IMR-90 (cell line): ENCODE results near the gene GATAD2A. TPM values are rescaled to one million over a fixed set of nuclear protein-coding genes. Genes with fewer than 3 reads are reported as not detected.

ENCODE experiments used
- BHLHE40 ChIP-seq: fragments of 150-350 bp; IDR thresholded peaks from 2 replicates; pipeline ENCODE4 v1.6.1; 2016; ENCODE audit warnings: mild to moderate bottlenecking, low read depth, low read length
- CEBPB ChIP-seq: IDR thresholded peaks from 2 replicates; pipeline ENCODE4 v1.6.1; 2012; ENCODE audit warnings: low read depth, low read length, improper control_type of control experiment
- MXI1 ChIP-seq: IDR thresholded peaks from 2 replicates; pipeline ENCODE4 v1.6.1; 2012; ENCODE audit warnings: low read depth, mild to moderate bottlenecking, low read length, moderate library complexity, borderline replicate concordance
- RAD21 ChIP-seq: IDR thresholded peaks from 2 replicates; pipeline ENCODE4 v1.6.1; 2012; ENCODE audit warnings: low read length, improper control_type of control experiment
- polyA plus RNA-seq, 3 experiments: library from polyadenylated mRNA; depleted of rRNA; stranded (reverse); fragments of >200 nt; gene quantifications; 2 replicates each; pipeline ENCODE4 v1.2.3, GENCODE V29; 2012; ENCODE audit warnings: low replicate concordance in 1 of 3
- total RNA-seq: library from RNA; depleted of rRNA; stranded (reverse); fragments of >200 nt; gene quantifications from 2 replicates; pipeline ENCODE4 v1.2.3, GENCODE V29; 2012
- TF ChIP-seq, protein P1 (sequence below): conservative IDR thresholded peaks from 2 replicates; pipeline ENCODE4 v1.5.1; 2012; ENCODE audit warnings: mild to moderate bottlenecking, low read depth, low read length, improper control_type of control experiment

GATAD2A gene
- total and polyA plus RNA-seq, 2 of the 4 experiments (the other 2 are of a cell fraction), result 23.5 to 33.2 TPM

DNA sequence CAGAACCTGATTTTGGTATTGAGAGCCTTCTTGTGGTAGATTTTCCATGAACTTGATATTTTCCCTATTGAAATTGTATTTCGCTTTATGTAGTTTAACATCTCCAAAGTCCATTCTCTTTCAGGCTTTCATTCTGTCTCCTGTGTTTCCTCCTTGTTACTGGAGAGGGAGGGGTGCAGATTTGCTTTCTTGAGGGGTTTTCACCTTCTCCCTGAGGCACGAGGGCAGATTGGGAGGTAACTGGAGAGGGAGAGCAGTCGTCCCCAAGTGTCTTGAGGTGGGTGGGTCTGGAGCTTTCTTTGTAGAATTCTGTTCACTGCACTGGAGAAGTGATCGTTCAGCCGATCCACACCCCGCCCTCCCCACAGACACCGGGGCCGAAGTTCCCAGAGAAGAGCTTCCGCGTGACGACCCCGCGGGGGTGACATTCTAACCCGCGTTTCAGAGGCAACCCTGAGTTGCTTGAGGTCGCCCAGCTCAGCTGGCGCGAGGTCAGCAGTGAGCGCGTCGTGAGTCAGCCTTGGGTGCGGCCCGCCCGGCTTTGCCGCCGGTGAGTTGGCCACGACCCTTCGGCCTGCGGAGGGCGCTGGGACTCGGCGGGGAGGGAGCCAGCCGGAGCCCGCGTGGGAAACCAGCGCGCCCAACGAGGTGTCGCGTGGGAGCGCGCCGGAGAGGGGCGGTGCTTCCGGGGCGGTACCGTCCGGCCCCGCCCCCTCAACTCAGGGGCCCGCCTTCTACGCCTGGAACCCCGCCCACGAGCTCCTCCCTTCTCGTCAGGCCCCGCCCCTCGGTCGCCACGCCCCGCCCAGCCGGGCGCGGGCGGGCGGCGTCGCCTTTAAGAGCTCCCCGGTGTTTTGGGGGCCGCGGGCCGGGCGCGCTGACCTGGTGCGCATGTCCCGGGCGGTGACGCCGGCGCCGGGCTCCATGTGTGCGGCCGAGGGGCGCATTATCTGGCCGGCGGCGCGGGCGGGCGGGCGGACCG, at the start of gene GATAD2A (continued):
- TF ChIP-seq, protein P1, sequence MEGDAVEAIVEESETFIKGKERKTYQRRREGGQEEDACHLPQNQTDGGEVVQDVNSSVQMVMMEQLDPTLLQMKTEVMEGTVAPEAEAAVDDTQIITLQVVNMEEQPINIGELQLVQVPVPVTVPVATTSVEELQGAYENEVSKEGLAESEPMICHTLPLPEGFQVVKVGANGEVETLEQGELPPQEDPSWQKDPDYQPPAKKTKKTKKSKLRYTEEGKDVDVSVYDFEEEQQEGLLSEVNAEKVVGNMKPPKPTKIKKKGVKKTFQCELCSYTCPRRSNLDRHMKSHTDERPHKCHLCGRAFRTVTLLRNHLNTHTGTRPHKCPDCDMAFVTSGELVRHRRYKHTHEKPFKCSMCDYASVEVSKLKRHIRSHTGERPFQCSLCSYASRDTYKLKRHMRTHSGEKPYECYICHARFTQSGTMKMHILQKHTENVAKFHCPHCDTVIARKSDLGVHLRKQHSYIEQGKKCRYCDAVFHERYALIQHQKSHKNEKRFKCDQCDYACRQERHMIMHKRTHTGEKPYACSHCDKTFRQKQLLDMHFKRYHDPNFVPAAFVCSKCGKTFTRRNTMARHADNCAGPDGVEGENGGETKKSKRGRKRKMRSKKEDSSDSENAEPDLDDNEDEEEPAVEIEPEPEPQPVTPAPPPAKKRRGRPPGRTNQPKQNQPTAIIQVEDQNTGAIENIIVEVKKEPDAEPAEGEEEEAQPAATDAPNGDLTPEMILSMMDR, result peak; percentile 41
- TF ChIP-seq RAD21, result peak; percentile 32; the same call in 1 of the 2 replicates
- TF ChIP-seq CEBPB, result no peak
- TF ChIP-seq MXI1, result peak; percentile 77
- peak; percentile 48 for TF ChIP-seq BHLHE40
